ENCODE results near the gene MAP3K1.
A peak's percentile ranks its signal among the peaks of the same experiment; 100 is the strongest.
"Not testable (repeated sequence)": the region's sequence is repeated elsewhere in the genome, so short reads cannot be mapped to it uniquely, and the experiment has no call there.

The MAP3K1 gene

DNA sequence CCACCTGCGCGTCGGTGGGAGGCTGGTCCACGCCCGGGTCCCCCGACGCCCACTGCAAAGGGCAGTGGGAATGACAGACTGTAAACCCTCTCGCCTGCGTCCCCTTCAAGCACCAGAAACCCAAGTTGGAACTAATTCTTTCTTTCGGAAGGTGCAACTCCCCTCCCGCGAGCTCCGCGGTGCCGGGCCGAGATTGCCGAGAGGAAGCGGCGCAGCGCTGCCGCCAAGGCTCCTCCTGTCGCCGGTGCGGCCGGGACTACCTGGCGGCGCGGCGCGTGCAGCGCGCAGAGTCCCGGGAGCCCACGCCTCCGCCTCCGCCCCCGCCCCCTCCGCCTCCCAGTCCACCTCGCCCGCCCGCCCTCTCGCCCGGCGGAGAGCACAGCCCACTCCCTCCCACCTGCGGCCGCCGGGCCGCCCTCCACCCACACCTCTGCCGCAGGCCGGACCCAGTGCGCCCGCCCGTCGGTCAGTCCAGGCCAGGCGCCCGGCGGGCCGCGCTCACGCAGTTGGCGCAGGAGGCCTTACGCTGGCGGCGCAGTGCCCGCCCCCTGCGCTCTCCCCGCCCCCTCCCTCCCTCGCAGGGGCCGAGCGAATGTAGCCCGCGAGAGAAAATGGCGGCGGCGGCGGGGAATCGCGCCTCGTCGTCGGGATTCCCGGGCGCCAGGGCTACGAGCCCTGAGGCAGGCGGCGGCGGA, at the start of gene MAP3K1:
MAP3K1 (plus strand) TSS at position 587 of the 695 bp plus-strand sequence; CDS start at position 612, 25 bp downstream.
- TF ChIP-seq GATA1 (IDR thresholded peaks at IDR 0.05; ENCODE audit: low read depth, low read length) (no peak), POLR2A (IDR thresholded peaks at IDR 0.05; ENCODE audit: low read length) (no peak)
- peak; percentile 85 to 93 for DNase-seq

DNA sequence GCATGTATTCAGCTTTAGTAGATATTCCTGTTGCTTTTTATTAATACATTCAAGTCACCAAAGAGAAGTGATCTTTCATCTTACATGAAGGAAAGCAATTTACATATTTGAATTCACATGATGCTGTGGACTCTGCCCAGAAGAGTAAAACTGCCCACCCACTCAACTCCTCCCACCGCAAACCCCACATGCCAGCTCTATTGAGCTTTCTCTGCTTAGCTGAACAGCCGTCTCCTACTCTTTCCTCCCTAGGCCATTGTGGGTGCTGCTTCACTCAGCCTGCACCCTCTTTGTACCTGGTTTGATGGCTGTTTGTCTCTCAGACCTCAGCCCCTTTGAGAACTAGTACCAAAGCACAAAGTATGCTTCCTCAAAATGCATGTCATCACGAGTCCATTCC, 48.4 kb upstream of the MAP3K1 start:
- DNase-seq: no peak
- no peak for TF ChIP-seq POLR2A (IDR thresholded peaks at IDR 0.05; ENCODE audit: low read length)
- no peak for TF ChIP-seq GATA1 (IDR thresholded peaks at IDR 0.05; ENCODE audit: low read depth, low read length)

DNA sequence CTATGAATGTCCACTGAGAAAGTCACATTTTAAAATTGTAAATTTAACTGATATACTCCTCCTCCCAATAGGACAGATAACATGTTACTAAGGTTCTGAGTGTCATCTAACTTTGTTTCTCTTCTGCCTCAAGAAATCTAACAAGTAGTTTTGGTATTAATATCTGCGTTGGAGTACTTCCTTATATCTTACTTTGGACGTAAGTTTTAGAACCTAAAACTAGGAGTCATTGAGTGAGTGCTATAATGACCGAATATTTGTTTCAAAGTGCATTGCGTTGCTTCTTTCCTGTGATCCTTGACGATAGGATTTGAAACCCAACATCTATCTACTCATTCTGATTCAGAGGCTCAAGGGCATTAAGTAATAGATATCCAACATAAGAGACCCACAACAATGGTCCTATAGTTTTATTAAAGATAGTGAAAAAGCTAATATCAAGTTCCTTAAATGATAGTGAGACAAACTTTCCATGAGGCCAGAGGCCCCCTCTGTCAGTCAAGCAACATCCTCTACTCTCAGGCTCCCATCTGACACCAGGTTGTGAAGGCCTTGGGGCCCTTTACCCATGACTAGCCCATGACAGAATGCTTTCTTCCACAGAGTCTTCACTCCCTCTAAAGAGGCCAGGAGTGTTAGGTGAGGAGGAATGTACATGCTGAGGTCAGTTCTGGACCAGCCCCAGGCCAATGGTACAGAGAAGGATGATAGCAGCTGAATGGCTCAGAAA, 45.3 kb upstream of the MAP3K1 start:
- DNase-seq: no peak
- TF ChIP-seq POLR2A (IDR thresholded peaks at IDR 0.05; ENCODE audit: low read length) (no peak), GATA1 (IDR thresholded peaks at IDR 0.05; ENCODE audit: low read depth, low read length) (no peak)

DNA sequence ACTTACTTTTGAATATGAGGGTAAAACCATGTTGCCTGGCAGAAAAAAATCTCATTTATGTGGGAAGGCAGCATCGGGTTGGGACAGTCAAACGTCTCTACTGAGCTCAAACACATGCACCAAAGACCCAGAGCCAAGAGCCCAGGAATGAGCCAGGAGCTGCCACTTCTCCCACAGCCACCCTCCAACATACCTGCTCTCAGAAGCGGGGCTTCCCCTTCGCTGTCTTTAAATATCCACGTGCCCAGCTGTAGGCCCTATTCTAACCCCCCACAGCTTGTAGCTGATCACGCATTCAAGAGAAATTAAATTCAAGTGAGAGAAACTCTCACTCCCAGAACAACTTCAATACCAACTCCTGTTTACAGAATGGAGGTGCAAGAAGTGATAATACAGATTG, 42.6 kb upstream of the MAP3K1 start:
- no peak for DNase-seq
- TF ChIP-seq POLR2A (IDR thresholded peaks at IDR 0.05; ENCODE audit: low read length) (no peak), GATA1 (IDR thresholded peaks at IDR 0.05; ENCODE audit: low read depth, low read length) (no peak)

- no peak for DNase-seq
- TF ChIP-seq GATA1 (IDR thresholded peaks at IDR 0.05; ENCODE audit: low read depth, low read length): no peak
- TF ChIP-seq POLR2A (IDR thresholded peaks at IDR 0.05; ENCODE audit: low read length): no peak
Observed at GRCh38 chr5:56774957-56775356, 40.4 kb upstream of the MAP3K1 start.

DNA sequence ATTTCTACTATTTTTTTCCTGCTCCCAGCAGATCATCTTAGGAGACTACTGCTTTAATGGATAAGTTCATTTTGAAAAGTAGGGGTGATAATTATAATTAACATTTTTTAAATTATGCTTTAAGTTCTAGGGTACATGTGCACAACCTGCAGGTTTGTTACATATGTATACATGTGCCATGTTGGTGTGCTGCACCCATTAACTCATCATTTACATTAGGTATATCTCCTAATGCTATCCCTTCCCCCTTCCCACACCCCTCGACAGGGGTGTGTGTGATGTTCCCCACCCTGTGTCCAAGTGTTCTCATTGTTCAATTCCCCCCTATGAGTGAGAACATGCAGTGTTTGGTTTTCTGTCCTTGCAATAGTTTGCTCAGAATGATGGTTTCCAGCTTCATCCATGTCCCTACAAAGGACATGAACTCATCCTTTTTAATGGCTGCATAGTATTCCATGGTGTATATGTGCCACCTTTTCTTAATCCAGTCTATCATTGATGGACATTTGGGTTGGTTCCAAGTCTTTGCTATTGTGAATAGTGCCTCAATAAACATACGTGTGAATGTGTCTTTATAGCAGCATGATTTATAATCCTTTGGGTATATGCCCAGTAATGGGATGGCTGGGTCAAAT, 39.0 kb upstream of the MAP3K1 start:
- DNase-seq: not testable (repeated sequence)

- TF ChIP-seq POLR2A (IDR thresholded peaks at IDR 0.05; ENCODE audit: low read length) (no peak), GATA1 (IDR thresholded peaks at IDR 0.05; ENCODE audit: low read depth, low read length) (no peak)
- DNase-seq: no peak
Observed at GRCh38 chr5:56783261-56783660, 32.1 kb upstream of the MAP3K1 start.

DNA sequence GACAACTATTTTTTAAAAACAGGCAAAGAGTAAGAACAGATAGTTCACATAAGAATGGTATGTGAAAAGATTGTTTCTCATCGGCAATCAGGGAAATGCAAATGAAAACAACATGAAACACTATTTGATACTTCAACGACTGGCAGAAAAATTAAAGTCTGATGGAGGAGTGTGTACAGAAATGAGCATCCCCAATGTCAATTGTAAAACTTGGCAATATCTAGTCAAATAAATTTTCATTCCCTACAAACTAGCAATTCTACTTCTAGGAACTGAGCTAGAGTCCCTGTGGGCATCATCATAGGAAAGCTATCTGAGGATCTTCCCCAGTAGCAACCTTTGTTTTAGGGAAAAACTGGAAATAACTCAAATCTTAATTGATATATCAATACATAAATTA, 29.0 kb upstream of the MAP3K1 start:
- TF ChIP-seq GATA1 (IDR thresholded peaks at IDR 0.05; ENCODE audit: low read depth, low read length) (no peak), POLR2A (IDR thresholded peaks at IDR 0.05; ENCODE audit: low read length) (no peak)

DNA sequence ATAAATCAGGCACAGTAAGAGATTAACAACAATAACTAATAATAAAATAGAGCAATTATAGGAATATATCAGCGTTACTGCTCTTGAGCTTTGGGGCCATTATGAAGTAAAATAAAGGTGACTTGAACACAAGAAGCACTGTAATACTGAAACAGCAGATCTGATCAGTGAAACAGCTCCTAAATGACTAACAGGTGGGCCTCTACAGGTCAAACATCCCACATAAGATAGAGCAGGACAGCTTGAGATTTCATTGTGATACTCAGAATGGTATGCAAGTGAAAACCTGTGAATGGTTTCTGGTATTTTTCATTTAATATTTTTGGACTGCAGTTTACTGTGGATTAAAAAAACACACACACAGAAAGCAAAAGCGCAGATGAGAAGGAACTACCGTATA, 24.0 kb upstream of the MAP3K1 start:
- DNase-seq: no peak
- TF ChIP-seq POLR2A (IDR thresholded peaks at IDR 0.05; ENCODE audit: low read length) (no peak), GATA1 (IDR thresholded peaks at IDR 0.05; ENCODE audit: low read depth, low read length) (no peak)

More for the DNA sequence above, 29.0 kb upstream of the MAP3K1 start:
- no peak for DNase-seq

DNA sequence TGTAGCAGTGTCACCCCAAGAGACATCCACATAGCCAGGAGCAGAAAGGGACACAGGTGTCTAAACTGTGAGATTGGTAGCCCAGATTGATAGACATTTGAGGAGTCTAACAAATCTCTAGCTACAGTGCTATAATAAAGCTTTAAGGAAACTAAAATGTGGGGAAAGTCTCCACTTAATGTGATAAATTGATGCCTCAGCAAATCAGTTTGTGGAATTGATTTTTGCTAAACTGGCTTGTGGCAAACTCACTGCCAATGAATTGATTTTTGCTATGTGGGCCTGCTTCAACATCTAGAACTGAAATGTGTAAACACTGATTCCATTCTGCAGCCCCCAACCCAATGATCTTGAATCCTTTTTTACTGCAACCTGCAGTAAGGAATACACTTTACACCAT, 16.8 kb upstream of the MAP3K1 start:
- no peak for DNase-seq
- no peak for TF ChIP-seq POLR2A (IDR thresholded peaks at IDR 0.05; ENCODE audit: low read length)
- no peak for TF ChIP-seq GATA1 (IDR thresholded peaks at IDR 0.05; ENCODE audit: low read depth, low read length)

DNA sequence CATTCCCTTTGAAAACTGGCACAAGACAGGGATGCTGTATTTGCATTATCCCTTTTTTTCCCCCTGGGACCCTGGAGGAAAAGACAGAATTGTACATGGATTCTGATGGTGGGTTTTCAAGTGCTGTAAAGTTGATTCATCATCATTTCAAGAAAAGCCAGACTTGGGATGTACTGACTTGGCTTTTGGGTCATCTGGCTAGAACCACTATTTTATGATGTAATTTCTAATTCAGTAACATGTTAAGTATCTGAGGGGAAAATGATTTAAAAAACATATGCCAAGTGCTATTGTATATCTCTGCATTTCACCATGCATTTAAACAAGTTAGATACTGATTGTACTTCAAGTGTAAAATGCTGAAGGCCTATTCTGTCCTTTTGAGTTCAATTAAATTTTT, 15.2 kb upstream of the MAP3K1 start:
- DNase-seq: no peak

DNA sequence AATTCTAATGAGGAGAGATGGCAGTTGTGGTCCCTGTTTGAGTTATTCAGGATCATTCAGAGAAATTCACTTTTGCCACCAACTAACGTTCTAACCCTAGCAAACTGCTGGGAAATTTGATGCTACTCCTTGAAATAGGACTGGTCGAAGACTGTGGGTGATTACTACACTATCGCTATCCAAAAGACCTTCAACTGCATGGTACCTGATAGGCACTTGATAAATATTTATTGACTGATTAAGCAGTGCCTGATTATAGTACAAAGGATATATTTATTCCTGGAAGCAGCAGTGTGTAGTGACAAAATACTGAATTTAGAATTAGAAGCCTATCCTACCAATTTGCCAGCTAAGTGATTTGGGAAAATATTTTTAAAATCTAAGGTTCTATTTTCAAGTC, 14.1 kb upstream of the MAP3K1 start:
- no peak for DNase-seq
- no peak for TF ChIP-seq POLR2A (IDR thresholded peaks at IDR 0.05; ENCODE audit: low read length)
- no peak for TF ChIP-seq GATA1 (IDR thresholded peaks at IDR 0.05; ENCODE audit: low read depth, low read length)

More for the DNA sequence above, 15.2 kb upstream of the MAP3K1 start:
- TF ChIP-seq POLR2A (IDR thresholded peaks at IDR 0.05; ENCODE audit: low read length) (no peak), GATA1 (IDR thresholded peaks at IDR 0.05; ENCODE audit: low read depth, low read length) (no peak)

- DNase-seq: no peak
- no peak for TF ChIP-seq GATA1 (IDR thresholded peaks at IDR 0.05; ENCODE audit: low read depth, low read length)
- no peak for TF ChIP-seq POLR2A (IDR thresholded peaks at IDR 0.05; ENCODE audit: low read length)
Observed at GRCh38 chr5:56802205-56802604, 13.1 kb upstream of the MAP3K1 start.

DNA sequence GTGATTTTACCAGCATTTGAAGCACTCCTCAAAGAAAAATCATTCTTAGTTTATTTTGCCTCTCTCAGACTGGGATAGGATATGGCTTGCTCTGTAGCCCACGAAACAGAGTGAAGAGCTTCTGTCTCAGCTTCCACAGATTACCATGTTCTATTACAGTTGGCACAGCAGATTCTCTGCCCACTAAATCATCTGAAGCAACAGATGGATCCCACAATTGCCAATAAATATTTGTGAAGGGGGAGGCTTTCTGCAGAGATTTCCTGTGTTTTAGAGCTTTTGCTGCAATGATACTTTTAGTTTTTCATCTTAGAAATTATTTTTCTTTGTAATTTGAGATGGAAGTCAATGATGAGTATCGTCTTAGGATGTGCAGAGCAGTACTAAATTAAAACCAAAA, 12.3 kb upstream of the MAP3K1 start:
- DNase-seq: no peak
- TF ChIP-seq POLR2A (IDR thresholded peaks at IDR 0.05; ENCODE audit: low read length) (no peak), GATA1 (IDR thresholded peaks at IDR 0.05; ENCODE audit: low read depth, low read length) (no peak)

DNA sequence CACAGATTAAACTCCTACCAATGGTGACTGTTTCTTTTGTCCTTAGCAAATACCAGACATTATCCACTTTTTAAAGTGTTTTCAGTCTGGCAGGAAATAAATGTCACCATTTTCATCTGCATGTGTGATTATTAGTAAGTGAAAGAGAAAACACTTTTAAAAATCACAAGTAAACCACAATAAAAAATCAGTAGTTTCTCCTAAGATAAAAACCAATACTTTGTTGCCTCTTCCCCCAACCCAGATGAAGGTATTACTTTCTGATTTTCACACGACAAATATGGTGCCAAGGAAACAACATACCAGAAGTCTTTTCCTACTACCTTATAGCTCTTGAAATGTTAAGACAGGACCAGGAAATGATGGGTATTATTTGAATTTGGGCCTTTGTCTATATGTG, 11.5 kb upstream of the MAP3K1 start:
- TF ChIP-seq GATA1 (IDR thresholded peaks at IDR 0.05; ENCODE audit: low read depth, low read length) (no peak), POLR2A (IDR thresholded peaks at IDR 0.05; ENCODE audit: low read length) (no peak)

More for the DNA sequence above, 11.5 kb upstream of the MAP3K1 start:
- DNase-seq: no peak
